ENCODE measurements around the gene IFNGR2.

Gene IFNGR2

GRCh38 chr21:33480481-33481103 lies 77.4 kb downstream of the IFNGR2 start:
- peak overlapping the region; percentile 95 for H3K27ac ChIP-seq
- CTCF ChIA-PET = interaction anchor here (0.6 to 0.7 kb wide), 2 partner anchors 21 to 490 kb away, joined by 3 read pairs; no protein-coding TSS in a partner anchor

GRCh38 chr21:33481314-33481943 lies 78.2 kb downstream of the IFNGR2 start:
- DNase-seq (ENCODE audit: low spot score) = no peak
- CTCF ChIA-PET = no interaction called here
- POLR2A ChIA-PET (ENCODE audit: low non-redundant PET) = no interaction called here
- H3K27ac ChIP-seq = no peak overlapping the region
- no peak for TF ChIP-seq CTCF (conservative IDR thresholded peaks at IDR 0.05; ENCODE audit: low read depth)

More at GRCh38 chr21:33480481-33481103, 77.4 kb downstream of the IFNGR2 start:
- no peak for TF ChIP-seq CTCF (conservative IDR thresholded peaks at IDR 0.05; ENCODE audit: low read depth)
- POLR2A ChIA-PET (ENCODE audit: low non-redundant PET) = interaction anchor here (1.5 kb wide), 1 partner anchor 11 kb away, joined by 8 read pairs; the partner anchor contains the start of gene DNAJC28
- no peak for DNase-seq (ENCODE audit: low spot score)
